OCI-LY7 (cell line): ENCODE data around the gene TSPO.

Source experiments
- CTCF ChIP-seq: fragments of 200-600 bp; sonication (generic); conservative IDR thresholded peaks from 2 replicates; pipeline ENCODE4 v1.5.1; 2014; ENCODE audit warnings: mild to moderate bottlenecking, antibody characterized with exemption, low read length, moderate library complexity, mixed read lengths
- EZH2phosphoT487 ChIP-seq: fragments of 200-600 bp; sonication (generic); IDR thresholded peaks from 2 replicates; pipeline ENCODE4 v1.6.1; 2018; ENCODE audit warnings: low read depth, borderline replicate concordance, mild to moderate bottlenecking, mixed run types, antibody characterized with exemption, low read length, moderate library complexity, mixed read lengths

GRCh38 chr22:43187171-43188099 is 36.1 kb downstream of the TSPO start:
- peak; percentile 49; the same call in 1 of the 2 replicates for TF ChIP-seq CTCF
- no peak for TF ChIP-seq EZH2phosphoT487
